ENCODE results near the gene OR4N2. TPM values are rescaled to one million over a fixed set of nuclear protein-coding genes. Genes with fewer than 3 reads are reported as not detected.
"Not testable (repeated sequence)": the region's sequence is repeated elsewhere in the genome, so short reads cannot be mapped to it uniquely, and the experiment has no call there.

OR4N2 gene
- total and polyA plus RNA-seq, 7 experiments from 2014 or later = not detected

DNA sequence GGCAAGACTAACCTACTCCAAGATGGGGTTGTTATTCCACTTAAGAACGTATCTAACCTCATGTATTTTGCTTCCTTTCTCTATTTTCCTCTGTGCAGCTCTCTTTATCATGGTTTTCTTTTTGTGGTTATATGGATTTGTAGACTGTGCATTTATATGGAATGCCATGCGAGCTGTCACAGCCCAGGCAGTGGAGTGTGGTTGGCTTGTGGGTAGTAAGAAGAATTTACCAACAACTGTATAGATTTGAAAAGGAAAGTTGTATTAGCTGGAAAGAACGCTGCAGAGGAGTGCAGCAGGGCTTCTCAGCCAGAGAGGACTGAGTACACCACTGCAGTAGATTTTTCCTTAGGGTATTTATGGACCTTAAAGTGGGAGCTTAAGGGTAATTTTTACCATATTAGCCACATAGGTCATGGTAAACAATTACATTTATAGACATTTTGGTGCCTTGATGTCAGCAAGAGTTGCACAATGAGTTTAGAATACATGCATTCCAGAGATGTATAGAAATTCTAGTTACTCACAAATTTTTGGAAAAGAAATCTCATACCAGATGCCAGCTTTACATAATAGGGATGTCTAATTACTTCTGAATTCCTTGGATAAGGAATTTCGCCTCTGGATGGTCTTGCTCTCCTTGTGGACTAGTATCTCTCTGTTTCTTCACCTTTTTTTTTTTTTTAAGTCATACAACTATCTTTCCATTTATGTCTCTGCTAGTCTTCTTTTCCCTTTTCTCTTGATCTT, 9.8 kb downstream of the OR4N2 start:
- intact Hi-C loops (cut with micrococcal nuclease); H3K27me3 ChIP-seq (ENCODE audit: control insufficient read depth in 2 of 2, insufficient read depth in 2 of 2, low read length in 2 of 2); H3K4me3 ChIP-seq (ENCODE audit: low read length); H3K36me3 ChIP-seq (ENCODE audit: control insufficient read depth in 2 of 3, insufficient read depth in 3 of 3, low read length in 3 of 3); H3K36me3 Mint-ChIP-seq; H3K27ac Mint-ChIP-seq; H3K4me1 ChIP-seq (ENCODE audit: control insufficient read depth in 2 of 2, insufficient read depth in 2 of 2, low read length in 2 of 2); H3K4me3 Mint-ChIP-seq; H3K27me3 Mint-ChIP-seq; CTCF ChIA-PET; H3K4me1 Mint-ChIP-seq; ATAC-seq; H3K9me3 ChIP-seq (ENCODE audit: control insufficient read depth in 2 of 3, low read length in 3 of 3); DNase-seq; H3K27ac ChIP-seq (ENCODE audit: low read depth, low read length); POLR2A ChIA-PET: not testable (repeated sequence)
- H3K9me3 Mint-ChIP-seq = peaks cover 0 to 16% (median 2%) of the 10 kb centered on the region in 11 donors

DNA sequence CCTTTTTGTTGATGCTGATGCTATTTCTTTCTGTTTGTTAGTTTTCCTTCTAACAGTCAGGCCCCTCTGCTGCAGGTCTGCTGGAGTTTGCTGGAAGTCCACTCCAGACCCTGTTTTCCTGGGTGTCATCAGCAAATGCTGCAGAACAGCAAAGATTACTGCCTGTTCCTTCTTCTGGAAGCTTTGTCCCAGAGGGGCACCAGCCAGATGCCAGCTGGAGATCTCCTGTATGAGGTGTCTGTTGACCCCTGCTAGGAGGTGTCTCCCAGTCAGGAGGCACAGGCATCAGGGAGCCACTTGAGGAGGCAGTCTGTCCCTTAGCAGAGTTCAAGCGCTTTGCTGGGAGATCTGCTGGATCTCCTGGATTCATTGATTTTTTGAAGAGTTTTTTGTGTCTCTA, 16.3 kb downstream of the OR4N2 start:
- H3K27me3 ChIP-seq (ENCODE audit: control insufficient read depth in 2 of 2, insufficient read depth in 2 of 2, low read length in 2 of 2); H3K4me3 Mint-ChIP-seq; H3K4me1 Mint-ChIP-seq; POLR2A ChIA-PET; CTCF ChIA-PET; H3K27ac Mint-ChIP-seq; intact Hi-C loops (cut with micrococcal nuclease); ATAC-seq; DNase-seq; H3K36me3 ChIP-seq (ENCODE audit: control insufficient read depth in 2 of 3, insufficient read depth in 3 of 3, low read length in 3 of 3); H3K4me3 ChIP-seq (ENCODE audit: low read length); H3K9me3 ChIP-seq (ENCODE audit: control insufficient read depth in 2 of 3, low read length in 3 of 3); H3K4me1 ChIP-seq (ENCODE audit: control insufficient read depth in 2 of 2, insufficient read depth in 2 of 2, low read length in 2 of 2); H3K36me3 Mint-ChIP-seq; H3K27ac ChIP-seq (ENCODE audit: low read depth, low read length): not testable (repeated sequence)
- Mint-ChIP-seq H3K9me3 (peaks cover under 1 to 28% (median 8%) of the 10 kb centered on the region in 11 donors), H3K27me3 (peaks cover 0 to 26% (median 5%) of the 10 kb centered on the region in 5 donors)

DNA sequence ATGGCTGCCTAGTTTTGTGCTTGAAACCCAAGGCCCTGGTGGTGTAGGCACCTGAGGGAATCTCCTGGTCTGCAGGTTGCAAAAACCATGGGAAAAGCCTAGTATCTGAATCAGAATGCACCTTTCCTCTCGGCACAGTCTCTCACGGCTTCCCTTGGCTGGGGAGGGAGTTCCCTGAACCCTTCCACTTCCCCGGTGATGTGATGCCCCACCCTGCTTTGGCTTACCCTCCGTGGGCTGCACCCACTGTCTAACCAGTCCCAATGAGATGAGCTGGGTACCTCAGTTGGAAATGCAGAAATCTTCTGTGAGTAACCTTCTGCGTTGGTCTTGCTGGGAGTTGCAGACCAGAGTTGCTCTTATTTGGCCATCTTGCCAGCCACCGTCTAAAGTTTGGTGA, 17.4 kb downstream of the OR4N2 start:
- H3K36me3 ChIP-seq (ENCODE audit: control insufficient read depth in 2 of 3, insufficient read depth in 3 of 3, low read length in 3 of 3); H3K4me3 Mint-ChIP-seq; H3K4me1 ChIP-seq (ENCODE audit: control insufficient read depth in 2 of 2, insufficient read depth in 2 of 2, low read length in 2 of 2); intact Hi-C loops (cut with micrococcal nuclease); H3K27me3 ChIP-seq (ENCODE audit: control insufficient read depth in 2 of 2, insufficient read depth in 2 of 2, low read length in 2 of 2); DNase-seq; H3K4me1 Mint-ChIP-seq; H3K27ac Mint-ChIP-seq; CTCF ChIA-PET; H3K9me3 ChIP-seq (ENCODE audit: control insufficient read depth in 2 of 3, low read length in 3 of 3); H3K36me3 Mint-ChIP-seq; H3K27ac ChIP-seq (ENCODE audit: low read depth, low read length); H3K4me3 ChIP-seq (ENCODE audit: low read length); POLR2A ChIA-PET; ATAC-seq: not testable (repeated sequence)
- Mint-ChIP-seq H3K27me3 (peaks cover 0 to 26% (median 5%) of the 10 kb centered on the region in 5 donors), H3K9me3 (peaks cover 2 to 28% (median 8%) of the 10 kb centered on the region in 11 donors)

DNA sequence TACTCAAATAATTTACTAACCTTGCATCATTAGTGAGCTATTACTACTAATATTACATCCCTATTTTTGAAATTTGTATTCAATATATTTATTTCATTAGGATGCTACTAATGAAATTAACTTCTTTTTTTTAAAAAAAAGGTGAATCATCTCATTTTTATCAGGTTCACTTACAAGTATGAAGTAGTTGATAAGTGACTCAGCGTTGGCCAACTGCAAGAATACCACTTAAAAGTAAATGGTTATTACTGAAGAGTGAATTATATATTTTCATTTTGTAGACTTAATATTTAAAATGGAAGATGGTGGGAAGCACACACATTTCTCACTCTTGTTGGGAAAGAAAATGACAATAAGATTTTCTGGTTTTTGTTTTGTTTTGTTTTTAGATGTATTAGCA, 19.6 kb downstream of the OR4N2 start:
- Mint-ChIP-seq H3K27me3 (peaks cover 0 to 26% (median 5%) of the 10 kb centered on the region in 5 donors), H3K36me3 (peaks cover 0 to 8% (median 0%) of the 10 kb centered on the region in 5 donors), H3K9me3 (peaks cover 2 to 28% (median 8%) of the 10 kb centered on the region in 11 donors), H3K27ac (no peak overlapping the region), H3K4me1 (no peaks in the 10 kb centered on the region), H3K4me3 (no peak overlapping the region)
- CTCF ChIA-PET = no interaction called here
- no peak for ATAC-seq
- H3K27ac ChIP-seq (ENCODE audit: low read depth, low read length) = no peak overlapping the region
- no peak for DNase-seq
- H3K4me3 ChIP-seq (ENCODE audit: low read length) = no peak overlapping the region
- intact Hi-C loops (cut with micrococcal nuclease) = no loop called here
- H3K36me3 ChIP-seq (ENCODE audit: control insufficient read depth in 2 of 3, insufficient read depth in 3 of 3, low read length in 3 of 3) = no peaks in the 10 kb centered on the region
- POLR2A ChIA-PET = no interaction called here
- no peaks in the 10 kb centered on the region for H3K9me3 ChIP-seq (ENCODE audit: control insufficient read depth in 2 of 3, low read length in 3 of 3)
- no peaks in the 10 kb centered on the region for H3K4me1 ChIP-seq (ENCODE audit: control insufficient read depth in 2 of 2, insufficient read depth in 2 of 2, low read length in 2 of 2)
- no peaks in the 10 kb centered on the region for H3K27me3 ChIP-seq (ENCODE audit: control insufficient read depth in 2 of 2, insufficient read depth in 2 of 2, low read length in 2 of 2)

DNA sequence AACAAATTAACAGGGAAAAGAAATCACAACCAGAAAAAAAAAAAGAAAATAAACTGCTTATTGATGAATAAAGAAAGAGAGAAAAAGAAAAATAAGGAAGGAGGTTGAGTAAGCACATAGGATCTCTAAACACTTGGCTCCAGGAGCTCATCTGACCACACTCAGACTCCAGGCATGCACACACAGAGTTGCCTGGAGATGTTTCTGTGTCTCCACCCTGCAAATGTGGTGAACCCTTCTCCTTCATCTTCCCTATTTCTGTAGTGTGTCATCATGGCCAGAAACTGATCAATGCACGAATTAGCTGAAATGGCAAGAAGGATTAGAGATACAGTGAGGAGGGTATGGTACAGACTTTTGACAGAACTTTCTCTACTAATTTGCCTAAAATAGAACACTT, 20.2 kb downstream of the OR4N2 start:
- ATAC-seq = no peak
- CTCF ChIA-PET = no interaction called here

DNA sequence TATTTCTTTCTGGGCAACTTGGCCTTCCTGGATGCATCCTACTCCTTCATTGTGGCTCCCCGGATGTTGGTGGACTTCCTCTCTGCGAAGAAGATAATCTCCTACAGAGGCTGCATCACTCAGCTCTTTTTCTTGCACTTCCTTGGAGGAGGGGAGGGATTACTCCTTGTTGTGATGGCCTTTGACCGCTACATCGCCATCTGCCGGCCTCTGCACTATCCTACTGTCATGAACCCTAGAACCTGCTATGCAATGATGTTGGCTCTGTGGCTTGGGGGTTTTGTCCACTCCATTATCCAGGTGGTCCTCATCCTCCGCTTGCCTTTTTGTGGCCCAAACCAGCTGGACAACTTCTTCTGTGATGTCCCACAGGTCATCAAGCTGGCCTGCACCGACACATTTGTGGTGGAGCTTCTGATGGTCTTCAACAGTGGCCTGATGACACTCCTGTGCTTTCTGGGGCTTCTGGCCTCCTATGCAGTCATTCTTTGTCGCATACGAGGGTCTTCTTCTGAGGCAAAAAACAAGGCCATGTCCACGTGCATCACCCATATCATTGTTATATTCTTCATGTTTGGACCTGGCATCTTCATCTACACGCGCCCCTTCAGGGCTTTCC, 24.2 kb downstream of the OR4N2 start:
- CTCF ChIA-PET; H3K36me3 Mint-ChIP-seq; POLR2A ChIA-PET; H3K27me3 Mint-ChIP-seq; intact Hi-C loops (cut with micrococcal nuclease); H3K9me3 Mint-ChIP-seq; H3K27ac ChIP-seq (ENCODE audit: low read depth, low read length); H3K36me3 ChIP-seq (ENCODE audit: control insufficient read depth in 2 of 3, insufficient read depth in 3 of 3, low read length in 3 of 3); ATAC-seq; H3K4me3 ChIP-seq (ENCODE audit: low read length); DNase-seq; H3K9me3 ChIP-seq (ENCODE audit: control insufficient read depth in 2 of 3, low read length in 3 of 3); H3K4me1 Mint-ChIP-seq; H3K4me3 Mint-ChIP-seq; H3K27ac Mint-ChIP-seq; H3K4me1 ChIP-seq (ENCODE audit: control insufficient read depth in 2 of 2, insufficient read depth in 2 of 2, low read length in 2 of 2); H3K27me3 ChIP-seq (ENCODE audit: control insufficient read depth in 2 of 2, insufficient read depth in 2 of 2, low read length in 2 of 2): not testable (repeated sequence)

More for the DNA sequence above, 20.2 kb downstream of the OR4N2 start:
- Mint-ChIP-seq H3K4me1 (no peaks in the 10 kb centered on the region), H3K27me3 (peaks cover 0 to 26% (median 5%) of the 10 kb centered on the region in 5 donors), H3K36me3 (peaks cover 0 to 8% (median 0%) of the 10 kb centered on the region in 5 donors), H3K4me3 (no peak overlapping the region), H3K27ac (no peak overlapping the region), H3K9me3 (peaks cover 2 to 24% (median 8%) of the 10 kb centered on the region in 11 donors)
- Histone ChIP-seq H3K36me3 (ENCODE audit: control insufficient read depth in 2 of 3, insufficient read depth in 3 of 3, low read length in 3 of 3) (no peaks in the 10 kb centered on the region), H3K27me3 (ENCODE audit: control insufficient read depth in 2 of 2, insufficient read depth in 2 of 2, low read length in 2 of 2) (no peaks in the 10 kb centered on the region), H3K4me3 (ENCODE audit: low read length) (no peak overlapping the region), H3K9me3 (ENCODE audit: control insufficient read depth in 2 of 3, low read length in 3 of 3) (no peaks in the 10 kb centered on the region), H3K27ac (ENCODE audit: low read depth, low read length) (no peak overlapping the region), H3K4me1 (ENCODE audit: control insufficient read depth in 2 of 2, insufficient read depth in 2 of 2, low read length in 2 of 2) (no peaks in the 10 kb centered on the region)
- no peak for DNase-seq
- POLR2A ChIA-PET = no interaction called here
- intact Hi-C loops (cut with micrococcal nuclease) = no loop called here

DNA sequence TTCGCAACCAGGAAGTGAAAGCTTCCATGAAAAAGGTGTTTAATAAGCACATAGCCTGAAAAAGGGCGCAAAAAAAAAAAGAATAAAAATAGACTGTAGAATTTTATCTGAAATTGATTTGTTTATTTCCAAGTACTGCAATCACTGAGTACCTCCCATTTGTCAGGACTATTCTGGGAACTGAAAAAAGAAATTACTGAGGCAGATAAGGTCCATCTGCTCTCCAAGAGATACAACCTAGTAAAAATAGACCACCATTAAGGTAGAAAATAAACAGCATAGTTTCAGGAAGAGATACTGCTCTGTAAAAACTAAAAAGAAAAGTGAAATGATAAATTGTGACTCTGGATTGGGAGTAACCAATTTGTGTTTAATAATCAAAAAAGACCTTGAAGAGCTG, 24.7 kb downstream of the OR4N2 start:
- no peaks in the 10 kb centered on the region for H3K36me3 Mint-ChIP-seq
- Histone ChIP-seq H3K27me3 (ENCODE audit: control insufficient read depth in 2 of 2, insufficient read depth in 2 of 2, low read length in 2 of 2) (no peaks in the 10 kb centered on the region), H3K36me3 (ENCODE audit: control insufficient read depth in 2 of 3, insufficient read depth in 3 of 3, low read length in 3 of 3) (no peaks in the 10 kb centered on the region), H3K4me1 (ENCODE audit: control insufficient read depth in 2 of 2, insufficient read depth in 2 of 2, low read length in 2 of 2) (no peaks in the 10 kb centered on the region), H3K4me3 (ENCODE audit: low read length) (no peak overlapping the region), H3K9me3 (ENCODE audit: control insufficient read depth in 2 of 3, low read length in 3 of 3) (no peaks in the 10 kb centered on the region), H3K27ac (ENCODE audit: low read depth, low read length) (no peak overlapping the region)
- CTCF ChIA-PET = no interaction called here
- H3K4me1 Mint-ChIP-seq = no peaks in the 10 kb centered on the region
- H3K4me3 Mint-ChIP-seq = no peak overlapping the region
- no peak overlapping the region for H3K27ac Mint-ChIP-seq
- H3K9me3 Mint-ChIP-seq = peaks cover 0 to 6% (median 0%) of the 10 kb centered on the region in 11 donors
- ATAC-seq (no peak), DNase-seq (no peak)
- peaks cover 0 to 6% (median under 1%) of the 10 kb centered on the region in 5 donors for H3K27me3 Mint-ChIP-seq
- intact Hi-C loops (cut with micrococcal nuclease) = no loop called here
- POLR2A ChIA-PET = no interaction called here

All from naive thymus-derived CD4-positive, alpha-beta T cell (primary cell).